Mesenchymal stem cell (in vitro differentiated cells and primary cell): ENCODE measurements around the gene PI4KA.

ENCODE experiments used
- DNase-seq: peaks from one replicate; pipeline ENCODE4 v3.0.0-alpha.2; 2013
- H2AFZ ChIP-seq: one replicate; pipeline ENCODE4 v1.6.1; 2013; ENCODE audit warnings: low read depth, mild to moderate bottlenecking, control low read depth, inconsistent platforms, low read length, moderate library complexity
- H2AK5ac ChIP-seq: 2 replicates; pipeline ENCODE4 v1.6.1; 2013; ENCODE audit warnings: low read length, moderate library complexity, mild to moderate bottlenecking, inconsistent platforms; ENCODE audit not compliant: severe bottlenecking
- H2BK120ac ChIP-seq: one replicate; pipeline ENCODE4 v1.6.1; 2013; ENCODE audit warnings: low read depth, mild to moderate bottlenecking, inconsistent platforms, low read length, moderate library complexity
- H2BK12ac ChIP-seq, 2 experiments: one replicate each; pipeline ENCODE4 v1.6.1; 2013; ENCODE audit warnings: inconsistent platforms in 2 of 2, low read length in 2 of 2, mild to moderate bottlenecking in 2 of 2, moderate library complexity in 2 of 2, control low read depth in 1 of 2
- H2BK15ac ChIP-seq: one replicate; pipeline ENCODE4 v1.6.1; 2013; ENCODE audit warnings: mild to moderate bottlenecking, low read depth, inconsistent platforms; ENCODE audit not compliant: poor library complexity, severe bottlenecking
- H2BK5ac ChIP-seq: 2 replicates; pipeline ENCODE4 v1.6.1; 2013; ENCODE audit warnings: low read depth, mild to moderate bottlenecking, low read length, control low read depth, inconsistent platforms; ENCODE audit not compliant: poor library complexity, severe bottlenecking
- H3K14ac ChIP-seq, 2 experiments: one replicate each; pipeline ENCODE4 v1.6.1; 2013; ENCODE audit warnings: inconsistent platforms in 2 of 2, low read length in 2 of 2, control low read depth in 1 of 2, mild to moderate bottlenecking in 1 of 2, moderate library complexity in 1 of 2
- H3K18ac ChIP-seq, 2 experiments: one replicate each; pipeline ENCODE4 v1.6.1; 2013; ENCODE audit warnings: inconsistent platforms in 2 of 2, low read length in 2 of 2, control low read depth in 1 of 2, low read depth in 1 of 2, mild to moderate bottlenecking in 1 of 2
- H3K23ac ChIP-seq, 2 experiments: one replicate each; pipeline ENCODE4 v1.6.1; 2013; ENCODE audit warnings: inconsistent platforms in 2 of 2, low read length in 2 of 2, mild to moderate bottlenecking in 2 of 2, moderate library complexity in 2 of 2, control low read depth in 1 of 2
- H3K27ac ChIP-seq: 2 replicates; pipeline ENCODE4 v1.5.1; 2013; ENCODE audit warnings: mild to moderate bottlenecking, moderate library complexity, low read length, control low read depth, inconsistent platforms; ENCODE audit not compliant: poor library complexity, severe bottlenecking
- H3K27me3 ChIP-seq, 2 experiments: 2 replicates each; pipeline versions ENCODE4 v1.6.1 to v1.7.0; 2013; ENCODE audit warnings: low read length in 2 of 2, mild to moderate bottlenecking in 2 of 2, moderate library complexity in 2 of 2, control low read depth in 1 of 2, inconsistent platforms in 1 of 2; ENCODE audit not compliant: control insufficient read depth in 1 of 2, insufficient read depth in 1 of 2
- H3K36me3 ChIP-seq, 2 experiments: 2 replicates each; pipeline versions ENCODE4 v1.6.1 to v1.7.0; 2013; ENCODE audit warnings: low read length in 2 of 2, control low read depth in 1 of 2, inconsistent platforms in 1 of 2, low read depth in 1 of 2, mild to moderate bottlenecking in 1 of 2; ENCODE audit not compliant: insufficient read depth in 2 of 2, control insufficient read depth in 1 of 2
- H3K4ac ChIP-seq, 2 experiments: one replicate each; pipeline ENCODE4 v1.6.1; 2013; ENCODE audit warnings: inconsistent platforms in 2 of 2, low read length in 2 of 2, mild to moderate bottlenecking in 2 of 2, moderate library complexity in 2 of 2, control low read depth in 1 of 2, low read depth in 1 of 2
- H3K4me1 ChIP-seq: 2 replicates; pipeline ENCODE4 v1.6.1; 2013; ENCODE audit warnings: low read depth, low read length, control low read depth; ENCODE audit not compliant: control insufficient read depth, insufficient read depth
- H3K4me2 ChIP-seq: 2 replicates; pipeline ENCODE4 v1.6.1; 2013; ENCODE audit warnings: low read length, mild to moderate bottlenecking, inconsistent platforms; ENCODE audit not compliant: poor library complexity, severe bottlenecking
- H3K4me3 ChIP-seq, 2 experiments: 2 replicates each; pipeline versions ENCODE4 v1.5.1 to v1.7.0; 2013; ENCODE audit warnings: low read length in 2 of 2, mild to moderate bottlenecking in 2 of 2, control low read depth in 1 of 2, low read depth in 1 of 2; ENCODE audit not compliant: insufficient read depth in 1 of 2
- H3K79me1 ChIP-seq: replicated peaks from 2 replicates; pipeline ENCODE4 v1.6.1; 2013; ENCODE audit warnings: mild to moderate bottlenecking, control low read depth, low read length, inconsistent platforms; ENCODE audit not compliant: poor library complexity, severe bottlenecking
- H3K9ac ChIP-seq: 2 replicates; pipeline ENCODE4 v1.7.0; 2013; ENCODE audit warnings: mild to moderate bottlenecking, low read length, moderate library complexity
- H3K9me3 ChIP-seq: 2 replicates; pipeline ENCODE4 v1.7.0; 2013; ENCODE audit warnings: mild to moderate bottlenecking, low read length; ENCODE audit not compliant: control insufficient read depth
- H4K8ac ChIP-seq: one replicate; pipeline ENCODE4 v1.6.1; 2013; ENCODE audit warnings: inconsistent platforms, mild to moderate bottlenecking, low read length, moderate library complexity
- H4K91ac ChIP-seq: one replicate; pipeline ENCODE4 v1.6.1; 2013; ENCODE audit warnings: mild to moderate bottlenecking, low read length, inconsistent platforms
- WGBS: methylation state at CpG from one replicate; pipeline ENCODE4 v1.1.7; 2013; ENCODE audit warnings: mixed read lengths; 5-methylcytosine and 5-hydroxymethylcytosine counted together

Gene PI4KA

GRCh38 chr22:20868025-20868962 is 9.7 kb upstream of the PI4KA start:
- Histone ChIP-seq H3K27ac (no peak overlapping the region), H3K4me3 (no peak overlapping the region), H3K4ac (peak overlapping the region in 1 of 2 experiments; percentile 54), H2BK12ac (peak overlapping the region in 1 of 2 experiments; percentile 74), H2AK5ac (no peak overlapping the region), H3K18ac (peak overlapping the region; percentile 53 to 86), H3K79me1 (peaks cover 38% of the 10 kb centered on the region), H3K14ac (peak overlapping the region in 1 of 2 experiments; percentile 61), H3K23ac (no peak overlapping the region), H3K9me3 (no peaks in the 10 kb centered on the region), H2BK15ac (no peak overlapping the region), H3K36me3 (peaks cover 38 to 43% of the 10 kb centered on the region in 2 experiments), H3K4me2 (no peak overlapping the region), H2BK5ac (no peak overlapping the region), H4K91ac (no peak overlapping the region), H3K4me1 (peaks cover 7% of the 10 kb centered on the region), H3K27me3 (no peaks in the 10 kb centered on the region), H2AFZ (no peak overlapping the region), H2BK120ac (no peak overlapping the region), H4K8ac (no peak overlapping the region), H3K9ac (peak overlapping the region; percentile 28)
- 61% methylated on average over 6 of the region's 7 CpGs for WGBS
- peak; percentile 30 for DNase-seq

DNA sequence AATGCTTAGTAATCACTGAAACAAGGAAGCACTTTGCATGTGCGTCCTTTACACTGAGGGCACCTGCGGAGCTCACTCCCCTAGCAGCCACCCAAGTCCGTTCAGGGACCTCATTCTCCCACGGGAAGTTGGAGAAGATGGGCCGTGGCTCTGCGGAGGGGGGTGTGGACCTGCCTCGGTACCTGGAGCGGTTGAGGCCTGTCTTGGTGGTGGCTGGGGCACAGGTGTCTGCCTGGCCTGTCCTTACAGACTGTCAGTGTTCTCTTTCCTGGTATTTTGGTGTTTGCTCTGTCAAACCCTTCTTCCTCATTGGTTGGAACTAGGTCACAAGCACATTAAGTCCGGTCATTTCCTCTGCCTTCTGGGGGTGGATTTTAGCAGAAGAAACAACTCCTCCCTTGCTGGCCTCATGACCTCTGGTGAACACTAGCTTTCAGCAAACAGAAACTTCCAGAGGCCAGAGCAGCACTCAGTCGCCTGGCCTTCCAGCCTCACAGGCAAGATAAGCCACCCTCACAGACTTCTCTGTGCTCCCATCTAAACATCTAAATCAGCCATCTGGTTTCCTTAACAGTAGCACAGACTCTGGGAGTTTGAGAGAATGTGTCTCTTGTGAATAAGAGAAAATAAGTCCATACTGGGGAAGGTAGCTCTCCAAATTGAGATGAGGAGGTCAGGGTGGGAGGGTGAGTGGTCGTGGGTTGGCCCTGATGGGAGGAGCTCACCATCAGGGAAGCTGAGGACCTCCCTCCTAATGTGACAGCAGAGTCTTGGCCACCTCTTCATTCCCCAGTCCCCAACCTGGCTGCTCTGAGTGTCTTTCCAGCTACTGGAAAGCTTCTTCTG is 8.8 kb upstream of the PI4KA start:
- Histone ChIP-seq H2AK5ac (no peak overlapping the region), H3K9me3 (no peaks in the 10 kb centered on the region), H2AFZ (peak overlapping the region; percentile 20), H3K27me3 (no peaks in the 10 kb centered on the region), H4K8ac (peak overlapping the region; percentile 76), H2BK5ac (no peak overlapping the region), H2BK15ac (no peak overlapping the region), H3K27ac (no peak overlapping the region), H3K14ac (peak overlapping the region in 1 of 2 experiments; percentile 56), H4K91ac (peak overlapping the region; percentile 54), H3K9ac (peak overlapping the region; percentile 28), H3K36me3 (peaks cover 32 to 47% of the 10 kb centered on the region in 2 experiments), H3K18ac (peak overlapping the region; percentile 53 to 86), H2BK120ac (peak overlapping the region; percentile 29), H3K4ac (peak overlapping the region; percentile 36 to 54), H3K23ac (peak overlapping the region in 1 of 2 experiments; percentile 1), H3K79me1 (peaks cover 42% of the 10 kb centered on the region), H3K4me1 (peaks cover 7% of the 10 kb centered on the region), H3K4me2 (no peak overlapping the region), H2BK12ac (peak overlapping the region; percentile 23 to 74), H3K4me3 (no peak overlapping the region)
- 85% methylated on average over 7 of the region's 11 CpGs for WGBS
- DNase-seq = peak; percentile 82

- Histone ChIP-seq H2AFZ (no peak overlapping the region), H3K23ac (no peak overlapping the region), H3K27ac (no peak overlapping the region), H3K79me1 (peaks cover 47% of the 10 kb centered on the region), H4K91ac (no peak overlapping the region), H3K18ac (peak overlapping the region in 1 of 2 experiments; percentile 38), H2BK5ac (no peak overlapping the region), H2AK5ac (no peak overlapping the region), H4K8ac (peak overlapping the region; percentile 70), H2BK120ac (no peak overlapping the region), H3K4ac (peak overlapping the region; percentile 27 to 44), H3K36me3 (peaks cover 34 to 46% of the 10 kb centered on the region in 2 experiments), H3K27me3 (no peaks in the 10 kb centered on the region), H3K9ac (no peak overlapping the region), H3K4me3 (no peak overlapping the region), H2BK12ac (peak overlapping the region in 1 of 2 experiments; percentile 50), H3K4me2 (no peak overlapping the region), H3K9me3 (no peaks in the 10 kb centered on the region), H3K4me1 (peaks cover 7% of the 10 kb centered on the region), H2BK15ac (peak overlapping the region; percentile 55), H3K14ac (no peak overlapping the region)
- DNase-seq = no peak
- WGBS = 95% methylated on average over 5 of the region's 5 CpGs
These were observed 8.1 kb upstream of the PI4KA start for GRCh38 chr22:20866736-20867135.
